ENCODE data around the gene ETV3. TPM values are rescaled to one million over a fixed set of nuclear protein-coding genes. Genes with fewer than 3 reads are reported as not detected.

The ETV3 gene
- total RNA-seq, 1 experiment from 2014 or later: 26.2 TPM

DNA sequence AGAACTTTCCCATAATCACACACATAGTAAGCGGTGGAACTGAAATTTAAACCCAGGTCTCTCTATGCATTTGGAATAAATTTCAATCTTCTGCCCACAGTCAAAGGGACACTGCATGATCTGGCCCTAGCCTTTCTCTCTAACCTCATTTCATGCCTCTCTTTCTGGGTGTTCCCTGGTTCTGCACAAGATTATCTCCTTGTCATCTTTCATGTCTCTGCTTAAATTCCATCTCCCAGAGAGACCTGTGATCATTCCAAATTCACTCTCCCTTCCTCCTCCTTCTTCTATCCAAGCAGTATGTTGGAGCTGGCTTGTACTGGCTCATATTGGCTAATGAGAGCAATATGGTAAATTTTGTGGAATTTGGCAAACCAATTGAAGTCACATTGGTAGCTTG, 60.8 kb downstream of the ETV3 start:
- Histone ChIP-seq H3K4me2 (no peak overlapping the region), H3K9me3 (ENCODE audit: insufficient read depth, low read depth) (no peaks in the 10 kb centered on the region), H2AFZ (no peak overlapping the region), H3K27ac (no peak overlapping the region), H3K36me3 (ENCODE audit: low read depth) (no peaks in the 10 kb centered on the region), H3K4me3 (no peak overlapping the region), H3K27me3 (ENCODE audit: insufficient read depth, low read depth) (0 out of 2 replicates have a peak, but pooled peaks cover 3% of the 10 kb centered on the region), H3K9me2 (ENCODE audit: insufficient read depth) (peaks cover 4% of the 10 kb centered on the region; the same call in 1 of the 2 replicates), H3K4me1 (replicated peaks; ENCODE audit: insufficient read depth) (no peaks in the 10 kb centered on the region), H3F3A (ENCODE audit: insufficient read depth, low read depth) (no peaks in the 10 kb centered on the region; the same call in 1 of the 2 replicates), H3K79me2 (ENCODE audit: low read depth) (no peaks in the 10 kb centered on the region), H4K20me1 (ENCODE audit: insufficient read depth) (no peaks in the 10 kb centered on the region)
- CTCF ChIA-PET: no interaction called here
- DNase-seq: no peak
- POLR2A ChIA-PET (ENCODE audit: unreplicated experiment): no interaction called here
- intact Hi-C loops (cut with micrococcal nuclease; ENCODE audit: unreplicated experiment): loop anchor here (10.0 kb wide), 2 partner anchors 123 to 183 kb away; partner anchors contain the start of gene PEAR1
- BruUV-seq (replicated peaks): no TSS peak
- TF ChIP-seq, protein P1, sequence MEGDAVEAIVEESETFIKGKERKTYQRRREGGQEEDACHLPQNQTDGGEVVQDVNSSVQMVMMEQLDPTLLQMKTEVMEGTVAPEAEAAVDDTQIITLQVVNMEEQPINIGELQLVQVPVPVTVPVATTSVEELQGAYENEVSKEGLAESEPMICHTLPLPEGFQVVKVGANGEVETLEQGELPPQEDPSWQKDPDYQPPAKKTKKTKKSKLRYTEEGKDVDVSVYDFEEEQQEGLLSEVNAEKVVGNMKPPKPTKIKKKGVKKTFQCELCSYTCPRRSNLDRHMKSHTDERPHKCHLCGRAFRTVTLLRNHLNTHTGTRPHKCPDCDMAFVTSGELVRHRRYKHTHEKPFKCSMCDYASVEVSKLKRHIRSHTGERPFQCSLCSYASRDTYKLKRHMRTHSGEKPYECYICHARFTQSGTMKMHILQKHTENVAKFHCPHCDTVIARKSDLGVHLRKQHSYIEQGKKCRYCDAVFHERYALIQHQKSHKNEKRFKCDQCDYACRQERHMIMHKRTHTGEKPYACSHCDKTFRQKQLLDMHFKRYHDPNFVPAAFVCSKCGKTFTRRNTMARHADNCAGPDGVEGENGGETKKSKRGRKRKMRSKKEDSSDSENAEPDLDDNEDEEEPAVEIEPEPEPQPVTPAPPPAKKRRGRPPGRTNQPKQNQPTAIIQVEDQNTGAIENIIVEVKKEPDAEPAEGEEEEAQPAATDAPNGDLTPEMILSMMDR (conservative IDR thresholded peaks at IDR 0.05): no peak
- TF ChIP-seq EZH2 (IDR thresholded peaks at IDR 0.05; ENCODE audit: low read depth): no peak

DNA sequence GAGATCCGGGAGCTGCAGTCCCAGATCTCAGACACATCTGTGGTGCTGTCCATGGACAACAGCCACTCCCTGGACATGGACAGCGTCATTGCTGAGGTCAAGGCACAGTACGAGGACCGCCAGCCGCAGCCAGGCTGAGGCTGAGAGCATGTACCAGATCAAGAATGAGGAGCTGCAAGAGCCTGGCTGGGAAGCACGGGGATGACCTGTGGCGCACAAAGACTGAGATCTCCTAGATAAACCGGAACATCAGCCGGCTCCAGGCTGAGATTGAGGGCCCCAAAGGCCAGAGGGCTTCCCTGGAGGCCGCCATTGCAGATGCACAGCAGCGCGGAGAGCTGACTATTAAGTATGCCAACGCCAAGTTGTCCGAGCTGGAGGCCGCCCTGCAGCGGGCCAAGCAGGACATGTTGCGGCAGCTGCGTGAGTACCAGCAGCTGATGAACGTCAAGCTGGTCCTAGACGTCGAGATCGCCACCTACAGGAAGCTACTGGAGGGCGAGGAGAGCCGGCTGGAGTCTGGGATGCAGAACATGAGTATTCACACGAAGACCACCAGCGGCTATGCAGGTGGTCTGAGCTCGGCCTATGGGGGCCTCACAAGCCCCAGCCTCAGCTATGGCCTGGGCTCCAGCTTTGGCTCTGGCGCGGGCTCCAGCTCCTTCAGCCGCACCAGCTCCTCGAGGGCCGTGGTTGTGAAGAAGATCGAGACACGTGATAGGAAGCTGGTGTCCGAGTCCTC, 64.1 kb downstream of the ETV3 start:
- BruUV-seq (replicated peaks): no TSS peak
- DNase-seq: peak in 1 of 2 experiments; percentile 54
- H3K36me3 ChIP-seq (ENCODE audit: low read depth): no peaks in the 10 kb centered on the region
- H3K27me3 ChIP-seq (ENCODE audit: insufficient read depth, low read depth): peaks cover 3% of the 10 kb centered on the region; the same call in 1 of the 2 replicates
- no peaks in the 10 kb centered on the region for H3K9me3 ChIP-seq (ENCODE audit: insufficient read depth, low read depth)
- H3K79me2 ChIP-seq (ENCODE audit: low read depth): no peaks in the 10 kb centered on the region
- TF ChIP-seq EZH2 (IDR thresholded peaks at IDR 0.05; ENCODE audit: low read depth): no peak
- TF ChIP-seq, protein P1 (conservative IDR thresholded peaks at IDR 0.05): peak; percentile 57
- POLR2A ChIA-PET (ENCODE audit: unreplicated experiment): interaction anchor here (0.6 kb wide), 1 partner anchor 176 kb away, joined by 10 read pairs; no protein-coding TSS in a partner anchor
- H3K27ac ChIP-seq: no peak overlapping the region
- no peaks in the 10 kb centered on the region for H3K4me1 ChIP-seq (replicated peaks; ENCODE audit: insufficient read depth)
- CTCF ChIA-PET: interaction anchor here (0.7 to 1.1 kb wide), 4 partner anchors 16 to 147 kb away, joined by 3 to 4 read pairs (median 4); no protein-coding TSS in a partner anchor
- intact Hi-C loops (cut with micrococcal nuclease; ENCODE audit: unreplicated experiment): loop anchor here (10.0 kb wide), 2 partner anchors 119 to 179 kb away; partner anchors contain the start of gene PEAR1
- H4K20me1 ChIP-seq (ENCODE audit: insufficient read depth): no peaks in the 10 kb centered on the region
- no peak overlapping the region for H3K4me3 ChIP-seq
- H2AFZ ChIP-seq: no peak overlapping the region
- peak overlapping the region; percentile 62 for H3K4me2 ChIP-seq
- no peaks in the 10 kb centered on the region; the same call in 1 of the 2 replicates for H3F3A ChIP-seq (ENCODE audit: insufficient read depth, low read depth)
- peaks cover 4% of the 10 kb centered on the region; the same call in 1 of the 2 replicates for H3K9me2 ChIP-seq (ENCODE audit: insufficient read depth)

Other genes with a start within 250 kb of the ETV3 start
- 9.8 and 12.2 TPM in 2 replicates for gene PEAR1, start 244.7 kb downstream of the ETV3 start, total RNA-seq (2021)
- not detected in 2 replicates for gene LRRC71, start 217.8 kb downstream of the ETV3 start, total RNA-seq (2021)
- gene ARHGEF11, start 92.7 kb downstream of the ETV3 start, total RNA-seq (2021): 25.2 and 31.5 TPM in 2 replicates
- not detected in 2 replicates for gene ETV3L, start 38.6 kb downstream of the ETV3 start, total RNA-seq (2021)